Measurements from ENCODE around the gene NDUFB2.

GRCh38 chr7:140734729-140735128 is 38.2 kb downstream of the NDUFB2 start:
- TF ChIP-seq TARDBP (IDR thresholded peaks at IDR 0.05) = no peak
- TF ChIP-seq BHLHE40 (IDR thresholded peaks at IDR 0.05; ENCODE audit: borderline replicate concordance) = no peak
- TF ChIP-seq HDGF (IDR thresholded peaks at IDR 0.05; ENCODE audit: borderline replicate concordance) = no peak
- TF ChIP-seq FOXK2 (IDR thresholded peaks at IDR 0.05) = no peak
- no peak for TF ChIP-seq FOXA1 (IDR thresholded peaks at IDR 0.05)
- TF ChIP-seq SP1 (IDR thresholded peaks at IDR 0.05) = no peak
- TF ChIP-seq ARNT (IDR thresholded peaks at IDR 0.05) = no peak
- no peak for TF ChIP-seq ZNF384 (IDR thresholded peaks at IDR 0.05)
- no peak for TF ChIP-seq ELF4 (IDR thresholded peaks at IDR 0.05)
- TF ChIP-seq NFRKB (IDR thresholded peaks at IDR 0.05) = no peak
- TF ChIP-seq SUZ12 (IDR thresholded peaks at IDR 0.05) = no peak
- TF ChIP-seq L3MBTL2 (conservative IDR thresholded peaks at IDR 0.05) = no peak
